Testis (tissue), 3 donors: ENCODE data around the gene DOC2A. TPM values are rescaled to one million over a fixed set of nuclear protein-coding genes. Genes with fewer than 3 reads are reported as not detected.

Experiments used
- DNase-seq: peaks from one replicate; pipeline ENCODE4 v3.0.0-alpha.2; 2019
- H3K27ac ChIP-seq, 2 donors: fragments of 200-600 bp; sonication (generic); one replicate each; pipeline ENCODE4 v1.5.1; 2019
- H3K27me3 ChIP-seq: fragments of 200-600 bp; sonication (generic); one replicate; pipeline ENCODE4 v1.5.1; 2019
- H3K36me3 ChIP-seq: fragments of 200-600 bp; sonication (generic); one replicate; pipeline ENCODE4 v1.5.1; 2017; ENCODE audit warnings: low read depth; ENCODE audit errors: missing control alignments
- H3K4me1 ChIP-seq: fragments of 200-600 bp; sonication (generic); one replicate; pipeline ENCODE4 v1.5.1; 2019
- H3K4me3 ChIP-seq, 2 donors: fragments of 200-600 bp; sonication (generic); one replicate each; pipeline ENCODE4 v1.5.1; 2017 to 2019
- H3K9me3 ChIP-seq: fragments of 200-600 bp; sonication (generic); one replicate; pipeline ENCODE4 v1.5.1; 2017
- POLR2A ChIP-seq: fragments of 450-650 bp; IDR thresholded peaks from one replicate; pipeline ENCODE4 v1.6.1; 2017; ENCODE audit warnings: antibody characterized with exemption, mild to moderate bottlenecking, moderate library complexity
- WGBS, 2 donors: methylation state at CpG; one replicate each; pipeline ENCODE4 v1.1.5; 2018; 5-methylcytosine and 5-hydroxymethylcytosine counted together
- intact Hi-C: fragments of 100-400 bp; cut with DNase I; formaldehyde crosslinking; loops from one replicate; pipeline ENCODE4 v1.15.1; 2023; ENCODE audit warnings: low total_unique reads
- polyA plus RNA-seq: library from polyadenylated mRNA; stranded (reverse); fragments of 350-450 nt; fragmentation: Illumina TruSeq; extraction: RNeasy Lipid Tissue Mini Kit (QIAGEN cat#74804); gene quantifications from one replicate; pipeline ENCODE4 v1.2.3, GENCODE V29; 2014; ENCODE audit warnings: low read depth, low replicate concordance; ENCODE audit not compliant: insufficient read depth
- total RNA-seq, 2 donors: library from RNA; depleted of rRNA; stranded (reverse); fragments of >200 nt; gene quantifications; one replicate each; pipeline ENCODE4 v1.2.3, GENCODE V29; 2016
- TF ChIP-seq, protein P1 (sequence below), 3 experiments: fragments of 450-650 bp in 2 of 3; fragments of 200-600 bp in 1 of 3; sonication (generic) in 1 of 3; IDR thresholded peaks; one replicate each; pipeline ENCODE4 v1.5.1; 2016 to 2019; ENCODE audit warnings: antibody characterized with exemption in 3 of 3, mild to moderate bottlenecking in 2 of 3, moderate library complexity in 1 of 3

Gene DOC2A
- total and polyA plus RNA-seq, 3 donors from 2014 or later: 28.3 to 75.1 (median 45.3) TPM

DNA sequence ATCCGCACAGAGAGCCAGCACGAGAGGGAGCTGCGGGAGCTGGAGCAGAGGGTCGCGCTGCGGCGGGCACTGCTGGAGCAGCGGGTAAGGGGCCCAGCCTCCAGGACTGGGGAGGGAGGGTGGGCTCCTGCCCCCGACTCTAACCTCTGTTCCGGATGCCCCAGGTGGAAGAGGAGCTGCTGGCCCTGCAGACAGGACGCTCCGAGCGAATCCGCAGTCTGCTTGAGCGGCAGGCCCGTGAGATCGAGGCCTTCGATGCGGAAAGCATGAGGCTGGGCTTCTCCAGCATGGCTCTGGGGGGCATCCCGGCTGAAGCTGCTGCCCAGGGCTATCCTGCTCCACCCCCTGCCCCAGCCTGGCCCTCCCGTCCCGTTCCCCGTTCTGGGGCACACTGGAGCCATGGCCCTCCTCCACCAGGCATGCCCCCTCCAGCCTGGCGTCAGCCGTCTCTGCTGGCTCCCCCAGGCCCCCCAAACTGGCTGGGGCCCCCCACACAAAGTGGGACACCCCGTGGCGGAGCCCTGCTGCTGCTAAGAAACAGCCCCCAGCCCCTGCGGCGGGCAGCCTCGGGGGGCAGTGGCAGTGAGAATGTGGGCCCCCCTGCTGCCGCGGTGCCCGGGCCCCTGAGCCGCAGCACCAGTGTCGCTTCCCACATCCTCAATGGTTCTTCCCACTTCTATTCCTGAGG is 19.8 kb downstream of the DOC2A start:
- Histone ChIP-seq H3K9me3 (no peaks in the 10 kb centered on the region), H3K27ac (no peak overlapping the region), H3K36me3 (no peaks in the 10 kb centered on the region), H3K4me1 (peaks cover 13% of the 10 kb centered on the region), H3K27me3 (no peaks in the 10 kb centered on the region), H3K4me3 (no peak overlapping the region)
- intact Hi-C loops: no loop called here
- DNase-seq: no peak
- WGBS, 2 donors: 88 to 98% methylated on average over 8 to 30 of the region's 35 CpGs
- TF ChIP-seq, protein P1, sequence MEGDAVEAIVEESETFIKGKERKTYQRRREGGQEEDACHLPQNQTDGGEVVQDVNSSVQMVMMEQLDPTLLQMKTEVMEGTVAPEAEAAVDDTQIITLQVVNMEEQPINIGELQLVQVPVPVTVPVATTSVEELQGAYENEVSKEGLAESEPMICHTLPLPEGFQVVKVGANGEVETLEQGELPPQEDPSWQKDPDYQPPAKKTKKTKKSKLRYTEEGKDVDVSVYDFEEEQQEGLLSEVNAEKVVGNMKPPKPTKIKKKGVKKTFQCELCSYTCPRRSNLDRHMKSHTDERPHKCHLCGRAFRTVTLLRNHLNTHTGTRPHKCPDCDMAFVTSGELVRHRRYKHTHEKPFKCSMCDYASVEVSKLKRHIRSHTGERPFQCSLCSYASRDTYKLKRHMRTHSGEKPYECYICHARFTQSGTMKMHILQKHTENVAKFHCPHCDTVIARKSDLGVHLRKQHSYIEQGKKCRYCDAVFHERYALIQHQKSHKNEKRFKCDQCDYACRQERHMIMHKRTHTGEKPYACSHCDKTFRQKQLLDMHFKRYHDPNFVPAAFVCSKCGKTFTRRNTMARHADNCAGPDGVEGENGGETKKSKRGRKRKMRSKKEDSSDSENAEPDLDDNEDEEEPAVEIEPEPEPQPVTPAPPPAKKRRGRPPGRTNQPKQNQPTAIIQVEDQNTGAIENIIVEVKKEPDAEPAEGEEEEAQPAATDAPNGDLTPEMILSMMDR (IDR thresholded peaks at IDR 0.05): no peak
- TF ChIP-seq POLR2A: no peak

DNA sequence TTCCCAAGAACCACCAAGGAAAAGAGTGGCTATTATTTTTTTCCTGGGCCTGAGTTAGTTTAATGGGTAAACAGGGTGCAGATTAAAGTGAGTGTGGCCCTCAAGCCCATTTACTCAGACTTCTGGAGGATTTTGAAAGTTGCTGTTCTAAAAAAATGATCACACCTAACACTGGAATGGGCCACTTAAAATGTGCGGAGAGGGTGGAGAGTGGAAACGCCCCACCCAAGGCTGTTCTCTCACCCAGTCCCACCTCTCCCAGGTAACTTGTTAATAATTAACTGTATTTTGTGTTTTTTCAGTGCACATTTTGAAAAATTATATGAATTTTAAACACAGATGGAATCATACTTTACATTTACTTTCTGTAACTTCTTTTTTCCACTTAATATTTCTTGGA is 20.8 kb downstream of the DOC2A start:
- peaks cover 10% of the 10 kb centered on the region for H3K4me1 ChIP-seq
- intact Hi-C loops: no loop called here
- no peaks in the 10 kb centered on the region for H3K36me3 ChIP-seq
- H3K27me3 ChIP-seq: no peaks in the 10 kb centered on the region
- H3K4me3 ChIP-seq: no peak overlapping the region
- WGBS, 2 donors: 89 to 96% methylated on average over 2 of the region's 2 CpGs
- no peak for DNase-seq
- TF ChIP-seq, protein P1 (IDR thresholded peaks at IDR 0.05): no peak
- no peak for TF ChIP-seq POLR2A
- no peak overlapping the region for H3K27ac ChIP-seq
- H3K9me3 ChIP-seq: no peaks in the 10 kb centered on the region

DNA sequence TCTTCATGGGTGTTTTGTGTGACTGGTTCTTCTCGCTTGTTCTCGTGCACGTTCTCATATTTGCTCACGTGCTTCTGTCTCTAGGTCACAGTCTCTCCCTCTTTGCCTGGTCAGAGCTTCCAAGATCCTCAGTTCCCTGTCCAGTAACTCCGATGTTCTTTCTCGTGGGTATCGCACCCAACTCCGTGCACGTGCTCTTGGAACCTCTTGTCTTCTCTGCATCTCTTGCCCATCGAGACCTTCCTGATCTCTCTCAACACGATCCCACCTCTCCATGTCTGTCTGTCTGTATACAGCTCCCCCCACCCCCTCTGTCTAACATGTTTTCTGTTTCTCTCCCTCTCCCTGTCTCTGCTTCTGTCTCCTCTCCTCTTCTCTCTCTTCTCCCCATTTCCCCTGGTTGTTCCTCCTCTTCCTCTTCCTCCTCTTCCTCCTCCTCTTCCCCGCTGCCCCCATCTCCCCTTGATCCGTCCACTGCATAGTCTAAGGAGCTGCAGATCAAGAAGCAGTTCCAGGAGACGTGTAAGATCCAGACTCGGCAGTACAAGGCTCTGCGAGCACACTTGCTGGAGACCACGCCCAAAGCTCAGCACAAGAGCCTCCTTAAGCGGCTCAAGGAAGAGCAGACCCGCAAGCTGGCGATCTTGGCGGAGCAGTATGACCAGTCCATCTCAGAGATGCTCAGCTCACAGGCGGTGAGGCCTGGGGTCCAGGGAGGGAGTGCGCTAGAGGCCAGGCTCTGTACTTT is 21.5 kb downstream of the DOC2A start:
- no peak for TF ChIP-seq POLR2A
- TF ChIP-seq, protein P1 (IDR thresholded peaks at IDR 0.05): no peak
- intact Hi-C loops: no loop called here
- no peak overlapping the region for H3K4me3 ChIP-seq
- H3K27me3 ChIP-seq: no peaks in the 10 kb centered on the region
- no peak for DNase-seq
- WGBS, 2 donors: 79 to 82% methylated on average over 23 of the region's 23 CpGs
- H3K36me3 ChIP-seq: no peaks in the 10 kb centered on the region
- peaks cover 3% of the 10 kb centered on the region for H3K4me1 ChIP-seq
- H3K27ac ChIP-seq: no peak overlapping the region
- H3K9me3 ChIP-seq: no peaks in the 10 kb centered on the region

DNA sequence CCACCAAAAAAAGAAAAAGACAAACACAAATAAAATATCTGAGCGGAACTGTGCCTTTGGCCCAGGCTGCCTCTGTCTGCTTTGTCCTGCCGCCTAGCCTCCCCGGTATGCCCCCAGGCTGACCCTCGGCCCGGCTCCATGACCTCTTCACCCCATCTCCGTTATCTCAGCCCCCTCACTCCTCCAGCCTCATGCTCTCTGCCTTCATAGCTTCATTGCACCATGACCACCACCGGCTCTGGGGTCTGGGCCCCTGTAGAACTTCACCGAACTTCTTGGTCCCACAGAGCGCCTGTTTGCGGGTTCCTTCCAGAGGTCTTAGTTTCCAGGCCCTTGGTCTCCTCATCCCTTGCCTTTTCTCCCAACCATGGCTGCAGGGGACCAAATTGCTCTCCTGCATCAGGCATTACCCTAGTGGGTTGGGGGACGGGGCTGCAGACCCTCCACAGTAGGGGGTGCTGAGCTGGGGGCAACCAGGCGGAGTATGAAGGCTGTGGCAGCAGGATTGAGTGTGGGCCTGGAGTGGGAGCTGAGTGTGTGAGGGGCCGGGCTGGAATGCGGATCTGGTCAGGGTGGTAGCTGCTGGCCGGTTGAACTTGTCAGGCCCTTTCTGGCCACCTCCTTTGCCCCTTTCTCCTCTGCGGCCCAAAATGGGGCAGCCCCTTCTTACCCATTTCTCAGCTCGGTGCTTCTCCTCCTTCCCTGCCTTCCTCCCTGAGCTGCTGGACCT is 22.3 kb downstream of the DOC2A start:
- 84 to 86% methylated on average over 17 of the region's 17 CpGs for WGBS, 2 donors
- Histone ChIP-seq H3K9me3 (no peaks in the 10 kb centered on the region), H3K4me3 (no peak overlapping the region), H3K36me3 (no peaks in the 10 kb centered on the region), H3K27ac (no peak overlapping the region), H3K27me3 (no peaks in the 10 kb centered on the region), H3K4me1 (peaks cover 3% of the 10 kb centered on the region)
- no peak for TF ChIP-seq POLR2A
- TF ChIP-seq, protein P1 (IDR thresholded peaks at IDR 0.05): no peak
- intact Hi-C loops: no loop called here
- DNase-seq: no peak
